ENCODE measurements around the gene KCNE4.

- TF ChIP-seq CTCF (IDR thresholded peaks at IDR 0.05; ENCODE audit: poor library complexity, severe bottlenecking) = no peak
- TF ChIP-seq TAF1 (IDR thresholded peaks at IDR 0.05; ENCODE audit: low read depth) = no peak
- TF ChIP-seq POLR2AphosphoS5 (IDR thresholded peaks at IDR 0.05) = no peak
- no peak for TF ChIP-seq EZH2 (IDR thresholded peaks at IDR 0.05; ENCODE audit: borderline replicate concordance, insufficient read depth, low read length, poor library complexity, severe bottlenecking)
- TF ChIP-seq EP300 (conservative IDR thresholded peaks at IDR 0.05; ENCODE audit: poor library complexity, severe bottlenecking) = no peak
Observed at GRCh38 chr2:223069988-223070387, 18.0 kb downstream of the KCNE4 start.
